ENCODE results near the gene CAST.

The CAST gene

DNA sequence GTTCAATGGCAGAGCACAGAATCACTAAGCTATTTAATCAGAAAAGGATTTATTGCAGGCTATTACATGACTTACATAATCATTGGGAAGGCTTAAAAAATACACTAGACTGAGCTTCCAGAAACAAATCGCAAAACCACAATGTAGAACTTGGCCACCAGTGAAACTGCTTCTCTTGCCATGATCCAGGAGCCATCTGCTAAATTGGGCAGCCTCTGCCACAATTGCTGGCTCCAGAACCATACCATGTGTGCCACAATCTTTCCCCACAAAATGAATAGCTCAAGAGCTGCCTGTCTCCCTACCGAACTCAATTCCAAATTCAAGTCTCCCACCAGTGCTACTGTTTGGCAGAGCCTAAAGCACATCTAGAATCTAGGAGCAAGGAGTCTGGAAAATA lies 155.3 kb downstream of the CAST start:
- Histone ChIP-seq H3K4me1 (ENCODE audit: insufficient read depth, insufficient read length) (no peaks in the 10 kb centered on the region), H3K4me3 (ENCODE audit: insufficient read length, low read depth) (no peak overlapping the region), H3K36me3 (ENCODE audit: insufficient read depth, insufficient read length, low read length) (no peaks in the 10 kb centered on the region), H3K9ac (ENCODE audit: insufficient read length, low read depth) (no peak overlapping the region), H3K27me3 (ENCODE audit: insufficient read depth, insufficient read length) (no peaks in the 10 kb centered on the region), H3K9me3 (ENCODE audit: insufficient read depth, low read length) (no peaks in the 10 kb centered on the region)
- DNase-seq (ENCODE audit: low read depth, low spot score) = no peak
- TF ChIP-seq SUZ12 (IDR thresholded peaks at IDR 0.05; ENCODE audit: extremely low read depth, insufficient read depth, insufficient read length) = no peak

DNA sequence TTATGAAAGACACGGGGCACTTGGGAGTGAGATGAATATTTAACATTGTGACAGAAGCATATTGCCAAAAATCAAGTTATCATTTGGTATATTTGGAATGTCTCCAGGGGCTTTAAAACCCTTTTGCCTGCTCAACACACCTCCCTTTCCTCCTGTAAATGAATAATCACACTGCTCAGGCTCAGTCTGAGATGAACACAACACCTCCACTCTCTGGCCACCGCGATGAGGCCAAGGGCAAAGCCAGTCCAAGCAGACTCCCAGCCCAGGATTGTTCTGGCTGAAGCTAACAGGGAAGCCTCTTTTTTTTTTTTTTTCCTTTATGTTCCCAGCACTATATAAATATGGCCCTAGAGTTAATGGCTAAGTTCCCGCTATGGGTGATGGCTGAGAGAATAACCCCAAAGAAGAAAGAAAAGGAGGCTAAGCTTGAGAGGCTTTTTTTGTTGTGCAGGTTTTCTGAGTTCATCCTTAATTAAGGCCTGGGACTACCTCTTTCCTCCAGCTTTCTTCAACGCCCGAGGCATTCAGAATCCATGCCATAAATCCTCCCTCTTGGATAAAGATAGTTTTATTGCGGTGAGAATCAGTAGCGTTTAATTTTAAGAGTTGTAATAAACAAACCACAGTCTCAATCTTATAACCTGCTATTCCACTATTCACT lies 156.1 kb downstream of the CAST start:
- H3K36me3 ChIP-seq (ENCODE audit: insufficient read depth, insufficient read length, low read length) = no peaks in the 10 kb centered on the region
- H3K9me3 ChIP-seq (ENCODE audit: insufficient read depth, low read length) = no peaks in the 10 kb centered on the region
- no peak overlapping the region for H3K9ac ChIP-seq (ENCODE audit: insufficient read length, low read depth)
- no peak overlapping the region for H3K4me3 ChIP-seq (ENCODE audit: insufficient read length, low read depth)
- no peaks in the 10 kb centered on the region for H3K27me3 ChIP-seq (ENCODE audit: insufficient read depth, insufficient read length)
- no peaks in the 10 kb centered on the region for H3K4me1 ChIP-seq (ENCODE audit: insufficient read depth, insufficient read length)
- no peak for DNase-seq (ENCODE audit: low read depth, low spot score)
- no peak for TF ChIP-seq SUZ12 (IDR thresholded peaks at IDR 0.05; ENCODE audit: extremely low read depth, insufficient read depth, insufficient read length)
- no peak for TF ChIP-seq YY1 (IDR thresholded peaks at IDR 0.05; ENCODE audit: insufficient read depth, insufficient read length)
- TF ChIP-seq ZNF274 (IDR thresholded peaks at IDR 0.05; ENCODE audit: low read depth, low read length) = no peak

DNA sequence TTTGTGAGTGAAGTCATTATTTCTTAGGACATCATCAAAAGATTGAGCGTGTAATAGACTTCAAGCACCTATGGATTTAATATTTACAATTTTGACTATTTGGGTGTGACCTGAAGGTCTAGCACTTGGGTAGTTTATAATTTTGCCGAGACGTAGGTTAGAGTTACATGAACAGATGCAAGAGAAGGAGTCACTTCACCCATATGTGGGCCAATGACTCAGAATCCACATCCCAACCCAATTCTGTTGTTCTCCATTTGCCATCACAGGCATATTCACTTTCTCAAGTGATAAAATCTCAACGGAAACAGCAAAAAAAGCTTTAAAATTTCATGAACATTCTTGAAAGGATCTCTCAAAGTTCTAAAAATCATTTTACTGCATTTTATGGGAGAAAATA lies 157.6 kb downstream of the CAST start:
- Histone ChIP-seq H3K9ac (ENCODE audit: insufficient read length, low read depth) (no peak overlapping the region), H3K27me3 (ENCODE audit: insufficient read depth, insufficient read length) (no peaks in the 10 kb centered on the region), H3K9me3 (ENCODE audit: insufficient read depth, low read length) (no peaks in the 10 kb centered on the region), H3K36me3 (ENCODE audit: insufficient read depth, insufficient read length, low read length) (no peaks in the 10 kb centered on the region), H3K4me3 (ENCODE audit: insufficient read length, low read depth) (no peak overlapping the region), H3K4me1 (ENCODE audit: insufficient read depth, insufficient read length) (no peaks in the 10 kb centered on the region)
- DNase-seq (ENCODE audit: low read depth, low spot score) = no peak
- TF ChIP-seq ZNF274 (IDR thresholded peaks at IDR 0.05; ENCODE audit: low read depth, low read length) = no peak
- TF ChIP-seq SUZ12 (IDR thresholded peaks at IDR 0.05; ENCODE audit: extremely low read depth, insufficient read depth, insufficient read length) = no peak
- TF ChIP-seq YY1 (IDR thresholded peaks at IDR 0.05; ENCODE audit: insufficient read depth, insufficient read length) = no peak

DNA sequence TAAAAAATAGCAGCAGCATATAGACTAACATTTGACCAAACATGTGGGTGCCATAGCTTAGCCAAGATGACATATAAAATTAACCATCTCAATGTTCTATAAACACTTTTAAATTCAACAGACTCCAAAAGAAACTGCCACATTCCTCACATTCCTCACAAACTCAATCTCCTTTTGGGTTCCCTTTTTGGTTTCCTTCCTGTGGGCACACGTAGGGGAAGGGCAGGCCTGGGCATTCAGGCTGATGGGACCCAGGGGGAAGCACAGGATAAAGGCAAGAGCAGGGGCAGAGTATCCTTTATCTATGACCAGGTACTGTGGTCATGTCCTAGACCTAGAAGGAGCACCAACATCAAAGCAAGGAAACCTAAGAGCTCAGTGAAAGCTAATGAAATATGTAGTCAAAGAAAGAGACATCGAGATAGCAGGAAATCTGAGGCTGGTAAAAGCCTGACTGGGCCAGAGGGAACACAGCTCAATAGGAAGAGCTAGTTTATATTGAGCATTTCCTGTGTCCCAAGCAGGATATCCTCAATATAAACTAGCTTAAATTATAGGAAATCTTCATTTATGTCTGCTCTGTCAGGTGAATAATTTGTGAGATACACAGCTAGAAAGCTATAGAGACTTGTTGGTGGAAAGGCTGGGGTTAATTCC lies 159.2 kb downstream of the CAST start:
- no peak for DNase-seq (ENCODE audit: low read depth, low spot score)
- TF ChIP-seq SUZ12 (IDR thresholded peaks at IDR 0.05; ENCODE audit: extremely low read depth, insufficient read depth, insufficient read length) = no peak
- TF ChIP-seq ZNF274 (IDR thresholded peaks at IDR 0.05; ENCODE audit: low read depth, low read length) = no peak
- TF ChIP-seq YY1 (IDR thresholded peaks at IDR 0.05; ENCODE audit: insufficient read depth, insufficient read length) = no peak

DNA sequence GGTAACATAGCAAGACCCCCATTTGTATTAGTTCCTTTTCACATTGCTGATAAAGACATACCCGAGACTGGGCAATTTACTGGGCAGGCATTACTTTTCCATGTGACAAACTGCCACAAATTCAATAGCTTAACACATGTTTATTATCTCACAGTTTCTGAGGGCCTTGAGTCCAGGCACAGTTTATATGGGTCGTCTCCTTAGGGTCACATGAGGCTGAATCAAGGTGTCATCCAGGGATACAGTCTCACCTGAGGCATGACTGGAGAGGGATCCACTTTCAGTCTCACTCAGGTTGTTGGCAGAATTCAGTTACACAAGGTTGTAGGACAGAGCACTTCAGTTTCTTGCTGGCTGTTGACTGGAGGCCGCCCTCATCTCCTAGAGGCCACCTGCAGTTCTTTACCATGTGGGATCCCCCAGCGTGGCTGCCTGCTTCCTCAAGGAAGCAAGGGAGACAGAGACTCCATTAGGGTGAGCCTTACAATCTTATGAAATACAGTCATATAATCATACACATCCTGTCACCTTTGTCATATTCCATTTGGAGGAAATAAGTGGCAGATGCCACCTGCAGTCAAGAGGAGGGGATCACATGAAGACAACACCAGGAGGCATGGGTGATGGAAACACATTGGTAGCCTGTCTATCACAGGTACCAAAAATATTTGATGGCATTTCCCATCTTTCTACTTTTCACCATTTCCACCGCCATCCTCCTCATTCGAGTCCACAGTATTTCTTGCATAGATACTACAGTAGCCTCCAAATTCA lies 160.7 kb downstream of the CAST start:
- TF ChIP-seq SUZ12 (IDR thresholded peaks at IDR 0.05; ENCODE audit: extremely low read depth, insufficient read depth, insufficient read length) (no peak), ZNF274 (IDR thresholded peaks at IDR 0.05; ENCODE audit: low read depth, low read length) (no peak), YY1 (IDR thresholded peaks at IDR 0.05; ENCODE audit: insufficient read depth, insufficient read length) (no peak)
- DNase-seq (ENCODE audit: low read depth, low spot score) = no peak
- no peak overlapping the region for H3K9ac ChIP-seq (ENCODE audit: insufficient read length, low read depth)

More for the DNA sequence above, 159.2 kb downstream of the CAST start:
- H3K36me3 ChIP-seq (ENCODE audit: insufficient read depth, insufficient read length, low read length) = no peaks in the 10 kb centered on the region
- no peak overlapping the region for H3K4me3 ChIP-seq (ENCODE audit: insufficient read length, low read depth)
- H3K9me3 ChIP-seq (ENCODE audit: insufficient read depth, low read length) = no peaks in the 10 kb centered on the region
- H3K4me1 ChIP-seq (ENCODE audit: insufficient read depth, insufficient read length) = no peaks in the 10 kb centered on the region
- no peak overlapping the region for H3K9ac ChIP-seq (ENCODE audit: insufficient read length, low read depth)
- no peaks in the 10 kb centered on the region for H3K27me3 ChIP-seq (ENCODE audit: insufficient read depth, insufficient read length)

DNA sequence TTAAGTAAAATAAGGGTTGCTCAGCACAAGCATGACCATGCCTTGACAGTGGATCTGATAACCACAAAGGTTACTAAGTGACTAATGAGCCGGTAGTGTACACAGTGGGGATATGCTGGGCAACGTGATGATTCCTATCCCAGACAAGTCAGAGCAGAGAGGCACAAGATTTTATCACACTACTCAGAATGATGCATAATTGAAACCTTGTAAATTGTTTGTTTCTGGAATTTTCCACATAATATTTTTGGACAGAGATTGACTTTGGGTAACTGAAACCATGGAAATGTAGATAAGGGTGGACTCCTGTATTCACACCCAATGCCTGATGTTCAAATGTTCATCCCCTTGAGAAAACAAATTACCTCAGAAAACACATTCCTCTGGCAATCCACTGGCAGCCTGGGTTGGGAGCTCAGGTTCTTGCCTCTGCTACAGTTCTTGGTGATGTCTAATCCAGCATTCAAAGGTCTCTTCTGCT lies 161.8 kb downstream of the CAST start:
- Histone ChIP-seq H3K4me1 (ENCODE audit: insufficient read depth, insufficient read length) (no peaks in the 10 kb centered on the region), H3K36me3 (ENCODE audit: insufficient read depth, insufficient read length, low read length) (no peaks in the 10 kb centered on the region), H3K4me3 (ENCODE audit: insufficient read length, low read depth) (no peak overlapping the region), H3K9ac (ENCODE audit: insufficient read length, low read depth) (no peak overlapping the region), H3K9me3 (ENCODE audit: insufficient read depth, low read length) (no peaks in the 10 kb centered on the region), H3K27me3 (ENCODE audit: insufficient read depth, insufficient read length) (no peaks in the 10 kb centered on the region)
- TF ChIP-seq SUZ12 (IDR thresholded peaks at IDR 0.05; ENCODE audit: extremely low read depth, insufficient read depth, insufficient read length) = no peak
- no peak for TF ChIP-seq ZNF274 (IDR thresholded peaks at IDR 0.05; ENCODE audit: low read depth, low read length)
- no peak for TF ChIP-seq YY1 (IDR thresholded peaks at IDR 0.05; ENCODE audit: insufficient read depth, insufficient read length)
- no peak for DNase-seq (ENCODE audit: low read depth, low spot score)

More for the DNA sequence above, 160.7 kb downstream of the CAST start:
- Histone ChIP-seq H3K4me1 (ENCODE audit: insufficient read depth, insufficient read length) (no peaks in the 10 kb centered on the region), H3K4me3 (ENCODE audit: insufficient read length, low read depth) (no peak overlapping the region), H3K36me3 (ENCODE audit: insufficient read depth, insufficient read length, low read length) (no peaks in the 10 kb centered on the region), H3K27me3 (ENCODE audit: insufficient read depth, insufficient read length) (no peaks in the 10 kb centered on the region), H3K9me3 (ENCODE audit: insufficient read depth, low read length) (no peaks in the 10 kb centered on the region)

All from NT2/D1 (cell line).